K562 (cell line): ENCODE measurements around the gene DCTD. TPM values are rescaled to one million over a fixed set of nuclear protein-coding genes. Genes with fewer than 3 reads are reported as not detected.

Experiments used
- ATAC-seq: fragments of 200-7000 bp; cut with Tn5 transposase; 3 replicates; pipeline ENCODE4 v1.9.1; 2020; ENCODE audit warnings: moderate library complexity
- BruUV-seq: library from RNA; stranded (reverse); fragments of 400-500 nt; replicated peaks from 2 replicates; lab custom pipeline; 2021; lab: Mats Ljungman, UMichigan
- CTCF ChIA-PET: fragments of 300-600 bp; formaldehyde crosslinking; extraction: SDS; loops from one replicate; lab custom pipeline; 2021; ENCODE audit warnings: low intra/inter-chr PET ratio; lab: Yijun Ruan, JAX
- POLR2A ChIA-PET: fragments of 300-600, 350-650 bp; sonication (Branson Sonifier 250); formaldehyde crosslinking; extraction: SDS; loops from one replicate; lab custom pipeline; 2021; ENCODE audit warnings: antibody characterized with exemption, inconsistent platforms; lab: Yijun Ruan, JAX
- DNase-seq, 4 experiments: peaks; one replicate each; pipeline versions ENCODE4 v3.0.0 to v3.0.0-alpha.2; 2011 to 2018; ENCODE audit warnings: low spot score in 3 of 4, mixed read lengths in 3 of 4; ENCODE audit errors: extremely low read depth in 1 of 4
- FAIRE-seq: peaks from 2 replicates; lab custom pipeline; 2011; peaks lifted over from hg19 to GRCh38; lab: Jason Lieb, UNC
- H2AFZ ChIP-seq: 2 replicates; pipeline ENCODE4 v1.6.0; 2011; ENCODE audit warnings: low read depth, low read length, control low read depth, inconsistent platforms
- H3K27ac ChIP-seq: fragments of 200-600 bp; 3 replicates; pipeline ENCODE4 v1.8.0; 2011; ENCODE audit warnings: low read depth, mild to moderate bottlenecking, control low read depth, inconsistent platforms, low read length, moderate library complexity, mixed read lengths; ENCODE audit errors: extremely low read depth
- H3K27me3 ChIP-seq, 2 experiments: fragments of 300-600 bp in 1 of 2; 2 replicates in 1 of 2; 3 replicates in 1 of 2; pipeline versions ENCODE4 v1.6.0 to v1.8.0; 2011; ENCODE audit warnings: inconsistent platforms in 2 of 2, low read length in 2 of 2, mild to moderate bottlenecking in 1 of 2, mixed read lengths in 1 of 2, moderate library complexity in 1 of 2; ENCODE audit not compliant: control insufficient read depth in 2 of 2, insufficient read depth in 2 of 2
- H3K36me3 ChIP-seq: fragments of 300-600 bp; 3 replicates; pipeline ENCODE4 v1.8.0; 2011; ENCODE audit warnings: mild to moderate bottlenecking, low read length, inconsistent platforms; ENCODE audit not compliant: control insufficient read depth, insufficient read depth
- H3K4me1 ChIP-seq, 2 experiments: fragments of 200-600 bp in 1 of 2; replicated peaks in 1 of 2; 2 replicates in 1 of 2; 3 replicates in 1 of 2; pipeline versions ENCODE4 v1.5.1 to v1.8.0; 2011; ENCODE audit warnings: inconsistent platforms in 2 of 2, low read length in 2 of 2, mild to moderate bottlenecking in 1 of 2, mixed read lengths in 1 of 2, moderate library complexity in 1 of 2; ENCODE audit not compliant: control insufficient read depth in 2 of 2, insufficient read depth in 2 of 2
- H3K4me2 ChIP-seq: 2 replicates; pipeline ENCODE4 v1.6.1; 2011; ENCODE audit warnings: low read length, control low read depth, inconsistent platforms, mixed read lengths; ENCODE audit not compliant: insufficient read depth
- H3K4me3 ChIP-seq: fragments of 200-600 bp; sonication (generic), shearing (Covaris generic); 2 replicates; pipeline ENCODE4 v1.5.1; 2016; ENCODE audit warnings: control low read depth, inconsistent platforms
- H3K79me2 ChIP-seq: fragments of 200-600 bp; 3 replicates; pipeline ENCODE4 v1.8.0; 2011; ENCODE audit warnings: low read length, inconsistent platforms; ENCODE audit not compliant: control insufficient read depth, insufficient read depth
- H3K9ac ChIP-seq, 2 experiments: 2 replicates each; pipeline versions ENCODE4 v1.6.0 to v1.6.1; 2011; ENCODE audit warnings: low read depth in 2 of 2, low read length in 2 of 2, control low read depth in 1 of 2, inconsistent platforms in 1 of 2, mild to moderate bottlenecking in 1 of 2, mixed read lengths in 1 of 2; ENCODE audit not compliant: insufficient read depth in 1 of 2
- H3K9me1 ChIP-seq: one replicate; pipeline ENCODE4 v1.6.0; 2011; ENCODE audit warnings: inconsistent platforms, mild to moderate bottlenecking, low read length, moderate library complexity; ENCODE audit not compliant: control insufficient read depth, insufficient read depth
- H3K9me3 ChIP-seq: replicated peaks from 2 replicates; pipeline ENCODE4 v1.5.1; 2011; ENCODE audit warnings: low read depth, low read length, inconsistent platforms; ENCODE audit not compliant: control insufficient read depth, insufficient read depth
- H4K20me1 ChIP-seq: replicated peaks from 2 replicates; pipeline ENCODE4 v1.6.1; 2011; ENCODE audit warnings: low read length, inconsistent platforms, mixed read lengths; ENCODE audit not compliant: control insufficient read depth, insufficient read depth
- ATF3 ChIP-seq, 2 experiments: fragments of 450-650 bp in 1 of 2; sonication (generic) in 1 of 2; formaldehyde crosslinking in 1 of 2; IDR thresholded peaks in 1 of 2; conservative IDR thresholded peaks in 1 of 2; 2 replicates each; pipeline versions ENCODE4 v1.6.1 to v1.8.1; 2016 to 2023; ENCODE audit warnings: mild to moderate bottlenecking in 2 of 2, moderate library complexity in 2 of 2, inconsistent platforms in 1 of 2, missing genetic modification reagents in 1 of 2
- CC2D1A ChIP-seq: fragments of 450-650 bp; IDR thresholded peaks from 2 replicates; pipeline ENCODE4 v1.6.1; 2017; ENCODE audit warnings: mild to moderate bottlenecking
- EHMT2 ChIP-seq: fragments of 450-650 bp; IDR thresholded peaks from 2 replicates; pipeline ENCODE4 v1.6.1; 2018; ENCODE audit warnings: antibody characterized with exemption
- FOSL1 ChIP-seq: fragments of 200-800 bp; sonication (Bioruptor generic); conservative IDR thresholded peaks from 2 replicates; pipeline ENCODE4 v1.6.1; 2016; ENCODE audit warnings: missing genetic modification characterization, missing compliant biosample characterization
- JUND ChIP-seq, 2 experiments: IDR thresholded peaks; 2 replicates in 1 of 2; 3 replicates in 1 of 2; pipeline ENCODE4 v1.6.1; 2011; ENCODE audit warnings: borderline replicate concordance in 2 of 2, low read depth in 2 of 2, low read length in 2 of 2, improper control_type of control experiment in 1 of 2, missing biosample characterization in 1 of 2, missing genetic modification characterization in 1 of 2, missing genetic modification reagents in 1 of 2
- MEF2A ChIP-seq: IDR thresholded peaks from 2 replicates; pipeline ENCODE4 v1.6.1; 2011; ENCODE audit warnings: low read depth, mild to moderate bottlenecking, low read length, moderate library complexity; ENCODE audit not compliant: control insufficient read depth
- MEF2D ChIP-seq: conservative IDR thresholded peaks from 2 replicates; pipeline ENCODE4 v1.6.1; 2016; ENCODE audit warnings: low read depth, missing genetic modification characterization, missing compliant biosample characterization
- ZSCAN32 ChIP-seq: fragments of 450-650 bp; formaldehyde crosslinking; IDR thresholded peaks from 2 replicates; pipeline ENCODE4 v1.4.0; 2020; ENCODE audit warnings: mild to moderate bottlenecking, moderate library complexity
- WGBS: fragments of 100-300 bp; shearing (Covaris generic); methylation state at CpG from one replicate; pipeline ENCODE4 v1.1.6; 2016; ENCODE audit warnings: low coverage, mixed read lengths; ENCODE audit not compliant: insufficient coverage; ENCODE audit errors: missing lambda C conversion rate; 5-methylcytosine and 5-hydroxymethylcytosine counted together
- in situ Hi-C: fragments of 300-500 bp; cut with MboI; formaldehyde crosslinking; loops from 4 replicates; pipeline ENCODE4 v1.15.0; 2018; ENCODE audit warnings: inconsistent platforms, mixed read lengths
- intact Hi-C: fragments of 100-400 bp; cut with micrococcal nuclease; formaldehyde crosslinking; loops from 2 replicates; pipeline ENCODE4 v1.14.2; 2022
- polyA plus RNA-seq, 8 experiments: library from polyadenylated mRNA; depleted of rRNA in 4 of 8; stranded (reverse) in 5 of 8; unstranded in 3 of 8; fragments of >200 nt; fragmentation: Nextera tagmentation in 2 of 8; fragmentation: Illumina TruSeq in 1 of 8; extraction: Ambion mirVana in 2 of 8; extraction: Trizol in 1 of 8; gene quantifications; 2 replicates each; pipeline versions ENCODE4 v1.2.1 to v1.2.3, GENCODE V29; 2011 to 2014; ENCODE audit warnings: inconsistent platforms in 1 of 8, missing spikeins in 1 of 8
- total RNA-seq, 7 experiments: library from RNA; depleted of rRNA in 6 of 7; stranded (reverse); fragments of >200 nt in 6 of 7; fragmentation: Illumina TruSeq in 2 of 7; extraction: Trizol in 2 of 7; gene quantifications; 2 replicates each; pipeline versions ENCODE4 v1.2.1 to v1.2.3, GENCODE V29; 2011 to 2021; ENCODE audit warnings: low replicate concordance in 1 of 7
- TF ChIP-seq, protein P1 (sequence below): sonication (generic); formaldehyde crosslinking; IDR thresholded peaks from 2 replicates; pipeline ENCODE4 v1.8.0; 2023; ENCODE audit warnings: mild to moderate bottlenecking, missing genetic modification reagents
- TF ChIP-seq, protein P2 (sequence below): fragments of 450-650 bp; formaldehyde crosslinking; IDR thresholded peaks from 2 replicates; pipeline ENCODE4 v1.4.0; 2022; ENCODE audit warnings: missing genetic modification characterization

The DCTD gene
- total and polyA plus RNA-seq, 9 of the 15 experiments (the other 6 are each of a cell fraction or from before 2014, with no cell fraction given) = 38.7 to 114 (median 76.5) TPM

DNA sequence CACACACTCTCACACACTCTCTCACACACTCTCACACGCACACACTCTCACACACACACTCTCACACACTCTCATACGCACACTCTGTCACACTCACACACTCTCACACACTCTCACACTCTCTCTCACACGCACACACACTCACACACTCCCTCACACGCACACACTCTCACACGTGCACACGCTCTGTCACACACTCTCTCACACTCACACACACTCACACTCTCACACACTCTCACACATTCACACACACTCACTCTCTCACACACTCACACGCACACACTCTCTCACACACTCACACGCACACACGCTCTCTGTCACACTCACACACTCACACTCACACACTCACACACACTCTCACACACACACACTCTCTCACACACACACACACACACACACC lies 43.0 kb upstream of the DCTD start (continued):
- TF ChIP-seq, protein P1, sequence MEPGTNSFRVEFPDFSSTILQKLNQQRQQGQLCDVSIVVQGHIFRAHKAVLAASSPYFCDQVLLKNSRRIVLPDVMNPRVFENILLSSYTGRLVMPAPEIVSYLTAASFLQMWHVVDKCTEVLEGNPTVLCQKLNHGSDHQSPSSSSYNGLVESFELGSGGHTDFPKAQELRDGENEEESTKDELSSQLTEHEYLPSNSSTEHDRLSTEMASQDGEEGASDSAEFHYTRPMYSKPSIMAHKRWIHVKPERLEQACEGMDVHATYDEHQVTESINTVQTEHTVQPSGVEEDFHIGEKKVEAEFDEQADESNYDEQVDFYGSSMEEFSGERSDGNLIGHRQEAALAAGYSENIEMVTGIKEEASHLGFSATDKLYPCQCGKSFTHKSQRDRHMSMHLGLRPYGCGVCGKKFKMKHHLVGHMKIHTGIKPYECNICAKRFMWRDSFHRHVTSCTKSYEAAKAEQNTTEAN (CRISPR knock-in tag) = peak; percentile 100
- TF ChIP-seq CC2D1A = 0 out of 2 replicates have a peak, but pooled peaks have one; percentile 13

GRCh38 chr4:182955411-182955810 lies 38.2 kb upstream of the DCTD start:
- DNase-seq = peak in 1 of 4 experiments; percentile 23
- TF ChIP-seq JUND (IDR thresholded peaks at IDR 0.05; ENCODE audit: borderline replicate concordance, low read depth, low read length) = 0 out of 2 replicates have a peak, but pooled peaks have one; percentile 45
- peak; percentile 34; the same call in 1 of the 3 replicates for TF ChIP-seq JUND (tag; IDR thresholded peaks at IDR 0.05; ENCODE audit: borderline replicate concordance, low read depth, low read length)
- TF ChIP-seq EHMT2 = no peak
- TF ChIP-seq, protein P2, sequence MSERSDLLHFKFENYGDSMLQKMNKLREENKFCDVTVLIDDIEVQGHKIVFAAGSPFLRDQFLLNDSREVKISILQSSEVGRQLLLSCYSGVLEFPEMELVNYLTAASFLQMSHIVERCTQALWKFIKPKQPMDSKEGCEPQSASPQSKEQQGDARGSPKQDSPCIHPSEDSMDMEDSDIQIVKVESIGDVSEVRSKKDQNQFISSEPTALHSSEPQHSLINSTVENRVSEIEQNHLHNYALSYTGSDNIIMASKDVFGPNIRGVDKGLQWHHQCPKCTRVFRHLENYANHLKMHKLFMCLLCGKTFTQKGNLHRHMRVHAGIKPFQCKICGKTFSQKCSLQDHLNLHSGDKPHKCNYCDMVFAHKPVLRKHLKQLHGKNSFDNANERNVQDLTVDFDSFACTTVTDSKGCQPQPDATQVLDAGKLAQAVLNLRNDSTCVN (CRISPR knock-in tag) = no peak
- peak; percentile 15; the same call in 1 of the 2 replicates for TF ChIP-seq ATF3 (IDR thresholded peaks at IDR 0.05)
- no peak for TF ChIP-seq ATF3 (CRISPR knock-in tag; conservative IDR thresholded peaks at IDR 0.05)
- TF ChIP-seq FOSL1 (tag) = peak; percentile 74
- TF ChIP-seq MEF2A = peak; percentile 80
- 0 out of 2 replicates have a peak, but pooled peaks have one; percentile 12 for TF ChIP-seq ZSCAN32 (CRISPR knock-in tag)
- TF ChIP-seq MEF2D (tag) = peak; percentile 79
- Histone ChIP-seq H3K9ac (no peak overlapping the region), H3K27me3 (no peaks in the 10 kb centered on the region; a peak in 1 of 5 replicates), H3K9me1 (no peaks in the 10 kb centered on the region), H2AFZ (no peak overlapping the region), H3K36me3 (no peaks in the 10 kb centered on the region), H3K79me2 (no peaks in the 10 kb centered on the region), H3K4me2 (no peak overlapping the region), H3K4me3 (no peak overlapping the region), H3K4me1 (no peaks in the 10 kb centered on the region), H3K27ac (no peak overlapping the region), H4K20me1 (no peaks in the 10 kb centered on the region), H3K9me3 (peaks cover 3% of the 10 kb centered on the region)
- CTCF ChIA-PET = no interaction called here
- in situ Hi-C loops = no loop called here
- ATAC-seq = peak; percentile 25; the same call in 1 of the 3 replicates
- 9% methylated on average over 2 of the region's 2 CpGs for WGBS
- POLR2A ChIA-PET = no interaction called here
- BruUV-seq = no TSS peak
- peak; percentile 23 for FAIRE-seq
- intact Hi-C loops = no loop called here
